HG02852 (cell line): Measurements from ENCODE around the gene ATXN1.

Experiments
- ATAC-seq: cut with Tn5 transposase; IDR thresholded peaks from one replicate; pipeline ENCODE4 v1.9.1; 2021; ENCODE audit warnings: mild to moderate bottlenecking, moderate library complexity; ENCODE audit not compliant: unreplicated experiment

Gene ATXN1

GRCh38 chr6:16488813-16489212 is 272.4 kb downstream of the ATXN1 start:
- ATAC-seq, result no peak

- no peak for ATAC-seq
Observed at GRCh38 chr6:16487996-16488674, 273.1 kb downstream of the ATXN1 start.

GRCh38 chr6:16486661-16487060 is 274.6 kb downstream of the ATXN1 start:
- no peak for ATAC-seq

- peak; percentile 58 for ATAC-seq
Observed at GRCh38 chr6:16483315-16483875, 277.9 kb downstream of the ATXN1 start.

- no peak for ATAC-seq
Observed at GRCh38 chr6:16482702-16483314, 278.5 kb downstream of the ATXN1 start.

- ATAC-seq, result peak; percentile 46
Observed at GRCh38 chr6:16481697-16482399, 279.4 kb downstream of the ATXN1 start.

- ATAC-seq, result no peak
Observed at GRCh38 chr6:16480763-16481560, 280.3 kb downstream of the ATXN1 start.

GRCh38 chr6:16477367-16478149 is 283.7 kb downstream of the ATXN1 start:
- ATAC-seq, result no peak

GRCh38 chr6:16476861-16477260 is 284.4 kb downstream of the ATXN1 start:
- no peak for ATAC-seq

GRCh38 chr6:16475494-16475781 is 285.8 kb downstream of the ATXN1 start:
- ATAC-seq, result no peak

- peak; percentile 36 for ATAC-seq
Observed at GRCh38 chr6:16474772-16475493, 286.3 kb downstream of the ATXN1 start.

GRCh38 chr6:16473908-16474771 is 287.1 kb downstream of the ATXN1 start:
- ATAC-seq, result no peak

- ATAC-seq, result peak; percentile 41
Observed at GRCh38 chr6:16473184-16473907, 287.9 kb downstream of the ATXN1 start.

GRCh38 chr6:16472349-16473069 is 288.8 kb downstream of the ATXN1 start:
- ATAC-seq, result no peak

- ATAC-seq, result no peak
Observed at GRCh38 chr6:16471910-16472297, 289.4 kb downstream of the ATXN1 start.

GRCh38 chr6:16471222-16471909 is 289.9 kb downstream of the ATXN1 start:
- ATAC-seq, result no peak
